ENCODE measurements around the gene GON4L. TPM values are rescaled to one million over a fixed set of nuclear protein-coding genes. Genes with fewer than 3 reads are reported as not detected.
"Not testable (repeated sequence)": the region's sequence is repeated elsewhere in the genome, so short reads cannot be mapped to it uniquely, and the experiment has no call there.

GON4L gene
- total RNA-seq, 1 donor from 2014 or later: 89.5 TPM

GRCh38 chr1:155840386-155840785 lies 16.6 kb downstream of the GON4L start:
- H3K4me1 Mint-ChIP-seq: peaks cover 24% of the 10 kb centered on the region
- intact Hi-C loops (cut with micrococcal nuclease): no loop called here
- no peak for TF ChIP-seq CTCF (IDR thresholded peaks at IDR 0.05)
- DNase-seq: no peak
- ChIA-PET POLR2A (no interaction called here), CTCF (no interaction called here)
- no peaks in the 10 kb centered on the region for H3K9me3 Mint-ChIP-seq
- H3K27me3 Mint-ChIP-seq: no peaks in the 10 kb centered on the region
- H3K4me3 Mint-ChIP-seq: no peak overlapping the region
- peaks cover 53% of the 10 kb centered on the region for H3K36me3 Mint-ChIP-seq (ENCODE audit: low read depth)
- H3K27ac Mint-ChIP-seq: no peak overlapping the region
- ATAC-seq (ENCODE audit: low read depth): no peak

- no peak for ATAC-seq (ENCODE audit: low read depth)
- intact Hi-C loops (cut with micrococcal nuclease): no loop called here
- ChIA-PET POLR2A (no interaction called here), CTCF (no interaction called here)
- no peak overlapping the region for H3K27ac Mint-ChIP-seq
- DNase-seq: no peak
- TF ChIP-seq CTCF (IDR thresholded peaks at IDR 0.05): no peak
- H3K36me3 Mint-ChIP-seq (ENCODE audit: low read depth): peaks cover 28% of the 10 kb centered on the region
- H3K9me3 Mint-ChIP-seq: no peaks in the 10 kb centered on the region
- H3K4me1 Mint-ChIP-seq: peaks cover 25% of the 10 kb centered on the region
- H3K27me3 Mint-ChIP-seq: no peaks in the 10 kb centered on the region
- no peak overlapping the region for H3K4me3 Mint-ChIP-seq
These were observed 21.5 kb downstream of the GON4L start for GRCh38 chr1:155835548-155835947.

GRCh38 chr1:155834927-155835399 lies 22.1 kb downstream of the GON4L start:
- Mint-ChIP-seq H3K4me1 (peaks cover 25% of the 10 kb centered on the region), H3K36me3 (ENCODE audit: low read depth) (peaks cover 28% of the 10 kb centered on the region)
- intact Hi-C loops (cut with micrococcal nuclease); H3K9me3 Mint-ChIP-seq; H3K4me3 Mint-ChIP-seq; DNase-seq; ATAC-seq (ENCODE audit: low read depth); H3K27ac Mint-ChIP-seq; H3K27me3 Mint-ChIP-seq; POLR2A ChIA-PET; CTCF ChIA-PET: not testable (repeated sequence)

GRCh38 chr1:155834296-155834926 lies 22.6 kb downstream of the GON4L start:
- intact Hi-C loops (cut with micrococcal nuclease): no loop called here
- DNase-seq: no peak
- Mint-ChIP-seq H3K4me3 (peak overlapping the region; percentile 47), H3K4me1 (peaks cover 25% of the 10 kb centered on the region), H3K9me3 (no peaks in the 10 kb centered on the region), H3K36me3 (ENCODE audit: low read depth) (peaks cover 30% of the 10 kb centered on the region), H3K27me3 (no peaks in the 10 kb centered on the region), H3K27ac (peak overlapping the region; percentile 20)
- ChIA-PET CTCF (no interaction called here), POLR2A (no interaction called here)
- no peak for ATAC-seq (ENCODE audit: low read depth)
- TF ChIP-seq CTCF (IDR thresholded peaks at IDR 0.05): no peak

GRCh38 chr1:155833665-155834295 lies 23.2 kb downstream of the GON4L start:
- intact Hi-C loops (cut with micrococcal nuclease): no loop called here
- no peak for DNase-seq
- Mint-ChIP-seq H3K4me3 (no peak overlapping the region), H3K36me3 (ENCODE audit: low read depth) (peaks cover 27% of the 10 kb centered on the region), H3K9me3 (no peaks in the 10 kb centered on the region), H3K4me1 (peaks cover 24% of the 10 kb centered on the region), H3K27me3 (no peaks in the 10 kb centered on the region), H3K27ac (peak overlapping the region; percentile 20)
- ChIA-PET POLR2A (interaction anchor here (0.6 kb wide), 3 partner anchors 24 to 412 kb away, joined by 3 to 8 read pairs (median 7); no protein-coding TSS in a partner anchor), CTCF (no interaction called here)
- peak; percentile 45 for ATAC-seq (ENCODE audit: low read depth)
- no peak for TF ChIP-seq CTCF (IDR thresholded peaks at IDR 0.05)

Measured in activated B cell treated with CpG ODN at 0.5 μM for 24 hours (primary cell).